Measurements from ENCODE around the gene CTTN.
"Not testable (repeated sequence)": the region's sequence is repeated elsewhere in the genome, so short reads cannot be mapped to it uniquely, and the experiment has no call there.

Gene CTTN

DNA sequence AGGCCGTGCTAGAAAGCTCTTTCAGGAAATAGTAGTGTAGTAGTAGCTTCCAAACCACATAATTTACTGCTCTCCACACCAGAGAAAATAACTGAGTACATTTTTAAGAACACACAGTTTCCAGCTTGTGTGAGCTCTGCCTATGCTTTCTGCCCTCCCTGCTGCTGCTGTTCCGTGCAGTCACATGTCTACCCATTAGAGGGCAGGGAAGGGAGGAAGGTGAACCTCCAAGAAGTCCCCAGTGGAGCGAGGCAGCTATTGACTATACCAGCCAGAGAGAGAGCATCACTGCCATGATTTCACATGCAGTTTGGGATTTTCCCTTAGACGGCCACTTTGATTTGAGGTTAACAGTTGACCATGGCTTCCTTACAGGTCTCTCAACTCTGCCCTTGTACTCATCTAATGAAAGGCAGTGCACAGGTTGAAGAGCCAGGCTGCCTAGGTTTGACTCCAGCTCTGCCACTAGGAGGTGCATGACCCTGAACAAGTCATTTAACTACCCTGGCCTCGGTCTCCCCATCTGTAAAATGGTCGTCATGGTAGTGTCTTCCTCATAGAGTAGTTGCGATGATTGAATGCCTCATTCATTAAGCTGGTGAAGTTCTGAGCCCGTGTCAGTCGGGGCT, 19.7 kb upstream of the CTTN start:
- in situ Hi-C loops (cut with HindIII; ENCODE audit: low sequenced_read_pairs) = no loop called here

DNA sequence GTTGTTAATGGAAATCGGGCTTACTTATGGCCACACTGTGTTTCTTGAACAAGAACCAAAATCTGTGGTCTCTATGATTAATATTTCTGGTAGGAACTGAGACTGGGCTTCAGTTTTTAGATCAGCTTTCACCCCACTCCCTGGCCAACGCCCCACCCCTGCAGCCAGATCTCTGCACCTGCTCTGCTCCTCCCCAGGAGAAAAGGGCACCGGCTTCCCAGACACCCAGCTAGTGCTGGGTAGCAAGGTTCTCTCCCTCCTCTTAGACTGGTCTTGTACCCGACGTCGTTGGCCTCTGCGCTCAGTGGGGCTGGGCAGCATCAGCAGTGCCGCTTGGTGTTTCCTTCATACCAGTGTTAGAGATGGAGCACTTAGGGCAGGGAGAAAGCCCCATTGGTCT, 17.0 kb upstream of the CTTN start:
- in situ Hi-C loops (cut with HindIII; ENCODE audit: low sequenced_read_pairs) = no loop called here

- in situ Hi-C loops (cut with HindIII; ENCODE audit: low sequenced_read_pairs) = no loop called here
These were observed 16.2 kb upstream of the CTTN start for GRCh38 chr11:70381872-70382861.

GRCh38 chr11:70383664-70384565, 14.4 kb upstream of the CTTN start:
- in situ Hi-C loops (cut with HindIII; ENCODE audit: low sequenced_read_pairs) = no loop called here

GRCh38 chr11:70384566-70385152, 13.7 kb upstream of the CTTN start:
- in situ Hi-C loops (cut with HindIII; ENCODE audit: low sequenced_read_pairs) = no loop called here

GRCh38 chr11:70387564-70387963, 10.8 kb upstream of the CTTN start:
- in situ Hi-C loops (cut with HindIII; ENCODE audit: low sequenced_read_pairs) = no loop called here

DNA sequence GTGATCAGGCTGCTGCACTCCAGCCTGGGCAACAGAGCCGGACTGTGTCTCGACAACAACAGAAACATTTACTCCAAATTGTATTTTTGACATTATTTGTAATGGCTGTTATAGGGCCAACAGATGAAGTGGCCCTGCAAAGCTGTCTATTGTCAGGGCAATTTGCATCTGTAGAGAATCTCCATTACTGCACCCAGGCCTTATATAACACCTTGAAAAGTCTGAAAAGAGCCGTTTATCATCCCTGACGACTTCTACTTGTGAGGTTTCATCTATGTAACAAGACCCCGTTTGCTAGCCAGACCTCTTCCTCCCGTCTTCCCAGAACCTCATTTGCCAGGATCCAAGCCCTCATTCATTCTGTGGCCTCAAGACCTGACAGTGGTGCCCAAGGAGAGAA, 9.1 kb upstream of the CTTN start:
- in situ Hi-C loops (cut with HindIII; ENCODE audit: low sequenced_read_pairs) = no loop called here

- in situ Hi-C loops (cut with HindIII; ENCODE audit: low sequenced_read_pairs) = not testable (repeated sequence)
These were observed 7.4 kb upstream of the CTTN start for GRCh38 chr11:70390882-70391281.

GRCh38 chr11:70394211-70394950, 3.9 kb upstream of the CTTN start:
- in situ Hi-C loops (cut with HindIII; ENCODE audit: low sequenced_read_pairs) = no loop called here

- in situ Hi-C loops (cut with HindIII; ENCODE audit: low sequenced_read_pairs) = no loop called here
These were observed 870 bp upstream of the CTTN start for GRCh38 chr11:70397336-70397982.

GRCh38 chr11:70398834-70399680, 728 bp downstream of the CTTN start:
- in situ Hi-C loops (cut with HindIII; ENCODE audit: low sequenced_read_pairs) = no loop called here

DNA sequence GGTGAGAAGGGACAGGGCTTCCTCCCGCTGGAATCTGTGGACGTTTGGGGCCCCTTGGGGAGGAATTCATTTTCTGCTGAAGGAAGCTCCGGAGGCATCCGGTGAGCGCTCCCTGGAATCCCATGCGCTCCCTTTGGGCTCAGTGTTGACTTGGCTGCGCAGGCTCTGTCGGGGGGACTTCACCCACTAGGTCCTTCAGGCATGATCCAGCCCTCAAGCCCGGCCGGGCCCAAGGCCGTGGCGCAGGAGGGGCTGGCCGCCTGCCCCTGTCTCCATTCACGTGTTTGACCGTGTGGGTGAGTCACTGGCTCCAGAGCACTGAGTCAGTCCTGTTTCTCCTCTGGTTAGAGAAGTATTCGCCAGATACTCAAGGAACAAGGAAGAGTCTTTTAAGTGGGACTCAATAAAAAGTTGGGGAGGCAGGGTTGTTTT, 1.4 kb downstream of the CTTN start:
- in situ Hi-C loops (cut with HindIII; ENCODE audit: low sequenced_read_pairs) = no loop called here

DNA sequence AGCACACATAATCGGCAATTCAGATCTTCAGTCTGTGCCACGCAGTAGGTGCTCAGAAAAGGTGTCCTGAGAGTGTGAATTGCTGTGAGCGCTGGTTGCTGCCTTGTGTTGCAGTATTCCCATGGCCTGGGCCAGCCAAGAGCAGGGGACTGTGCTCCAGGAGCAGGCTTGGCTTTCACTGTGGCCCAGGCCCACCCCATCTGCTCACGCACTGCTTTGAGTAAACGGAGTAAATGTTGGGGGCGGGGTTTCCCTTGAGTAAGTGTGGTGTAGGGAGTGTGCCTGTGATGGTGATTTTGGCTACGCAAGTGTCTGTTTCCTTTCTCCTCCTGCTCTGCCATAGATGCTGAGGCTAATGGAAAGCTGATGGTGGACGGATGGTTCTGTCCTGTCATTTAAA, 2.3 kb downstream of the CTTN start:
- in situ Hi-C loops (cut with HindIII; ENCODE audit: low sequenced_read_pairs) = no loop called here

- in situ Hi-C loops (cut with HindIII; ENCODE audit: low sequenced_read_pairs) = no loop called here
These were observed 3.7 kb downstream of the CTTN start for GRCh38 chr11:70402016-70402415.

DNA sequence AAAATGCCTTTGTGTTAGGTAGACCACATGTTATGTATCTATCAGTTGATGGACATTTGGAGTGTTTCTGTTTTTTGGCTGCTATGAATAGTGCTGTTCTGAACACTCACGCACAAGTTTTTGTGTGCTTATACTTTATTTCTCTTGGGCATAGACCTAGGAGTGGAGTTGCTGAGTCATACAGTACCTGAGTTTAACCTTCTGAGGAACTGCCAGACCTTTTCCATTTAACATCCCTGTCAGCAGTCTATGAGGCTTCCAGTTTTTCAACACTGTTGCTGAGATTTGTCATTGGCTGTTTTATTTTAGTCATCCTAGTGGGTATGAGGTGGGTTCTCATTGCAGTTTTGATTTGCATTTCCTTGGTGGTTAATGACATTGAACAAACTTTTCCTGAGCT, 4.4 kb downstream of the CTTN start:
- in situ Hi-C loops (cut with HindIII; ENCODE audit: low sequenced_read_pairs) = no loop called here

- in situ Hi-C loops (cut with HindIII; ENCODE audit: low sequenced_read_pairs) = no loop called here
These were observed 5.9 kb downstream of the CTTN start for GRCh38 chr11:70404244-70404643.

DNA sequence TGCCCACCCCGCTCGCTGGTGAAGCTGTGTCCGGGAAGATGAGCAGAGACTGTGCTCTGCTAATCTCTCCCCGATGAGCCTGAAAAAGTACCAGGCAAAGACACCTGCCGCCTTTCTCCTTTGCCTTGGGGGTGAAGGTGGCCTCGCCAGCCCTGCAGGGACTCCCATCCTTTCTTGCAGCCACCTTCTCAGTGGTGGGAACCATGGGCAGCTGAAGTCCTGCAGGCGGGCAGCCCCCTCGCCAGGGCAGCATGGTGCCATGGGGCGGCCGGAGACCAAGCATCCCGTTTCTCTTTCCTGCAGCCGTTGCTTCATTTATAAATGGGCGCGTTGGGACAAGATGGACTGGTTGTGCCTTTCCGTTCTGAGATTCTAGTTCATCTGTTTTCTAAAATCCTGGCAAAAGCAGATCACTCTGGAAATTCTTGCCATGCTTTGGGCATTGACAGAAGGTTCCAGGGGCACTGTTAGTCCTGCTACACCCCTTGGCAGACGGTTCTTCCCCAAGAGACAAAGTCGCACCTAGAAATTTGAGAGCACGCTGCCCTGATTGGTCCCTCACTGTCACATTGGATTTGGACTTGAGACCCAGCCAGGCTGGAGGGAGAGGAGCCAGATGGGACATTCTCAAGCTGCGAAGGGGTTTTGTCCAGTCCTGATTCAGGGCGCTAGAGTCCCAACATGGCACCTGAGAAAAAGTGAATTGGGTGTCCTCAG, 7.5 kb downstream of the CTTN start:
- in situ Hi-C loops (cut with HindIII; ENCODE audit: low sequenced_read_pairs) = no loop called here

DNA sequence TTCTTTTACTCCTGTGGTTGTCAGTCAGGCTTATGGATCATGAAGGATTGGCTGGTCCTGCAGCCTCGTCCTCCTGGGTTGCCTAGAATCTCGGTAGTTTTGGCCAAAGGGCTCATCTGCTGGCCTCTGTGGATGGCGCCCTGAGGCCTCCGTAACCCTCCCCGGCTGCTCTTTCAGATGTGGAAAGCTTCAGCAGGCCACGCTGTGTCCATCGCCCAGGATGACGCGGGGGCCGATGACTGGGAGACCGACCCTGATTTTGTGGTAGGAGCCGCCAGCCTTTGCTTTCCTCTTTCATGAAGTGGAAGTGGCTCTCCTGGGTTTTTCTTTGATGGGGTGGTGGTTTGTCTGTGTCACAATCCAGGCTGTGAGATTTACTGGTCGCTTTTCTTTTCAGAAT, 8.8 kb downstream of the CTTN start:
- in situ Hi-C loops (cut with HindIII; ENCODE audit: low sequenced_read_pairs) = no loop called here

Measured in endothelial cell of hepatic sinusoid (primary cell).